Activated CD4-positive, alpha-beta memory T cell treated with anti-CD3 and anti-CD28 coated beads for 36 hours (primary cell): ENCODE results near the gene ZNF143. TPM values are rescaled to one million over a fixed set of nuclear protein-coding genes. Genes with fewer than 3 reads are reported as not detected.
"Not testable (repeated sequence)": the region's sequence is repeated elsewhere in the genome, so short reads cannot be mapped to it uniquely, and the experiment has no call there.

Source experiments
- CTCF ChIA-PET: fragments of 350-600 bp; sonication (Branson Sonifier 250); formaldehyde crosslinking; loops from one replicate; lab custom pipeline; 2021; ENCODE audit warnings: antibody characterized with exemption, inconsistent platforms; lab: Charles Lee
- POLR2A ChIA-PET: fragments of 350-600 bp; sonication (Branson Sonifier 250); formaldehyde crosslinking; loops from one replicate; lab custom pipeline; 2021; ENCODE audit warnings: antibody characterized with exemption; lab: Charles Lee
- DNase-seq: peaks from one replicate; pipeline ENCODE4 v3.0.0-alpha.2; 2020
- H3K27ac Mint-ChIP-seq: one replicate; pipeline ENCODE4 v1.8.0; 2021; ENCODE audit warnings: mixed read lengths
- H3K27me3 Mint-ChIP-seq: one replicate; pipeline ENCODE4 v1.8.0; 2021; ENCODE audit warnings: mixed read lengths
- H3K36me3 Mint-ChIP-seq: one replicate; pipeline ENCODE4 v1.8.0; 2021; ENCODE audit warnings: mixed read lengths
- H3K4me1 Mint-ChIP-seq: one replicate; pipeline ENCODE4 v1.8.0; 2021; ENCODE audit warnings: low read depth, mixed read lengths
- H3K4me3 Mint-ChIP-seq: one replicate; pipeline ENCODE4 v1.8.0; 2021; ENCODE audit warnings: mild to moderate bottlenecking, mixed read lengths
- H3K9me3 Mint-ChIP-seq: one replicate; pipeline ENCODE4 v1.8.0; 2021; ENCODE audit warnings: mixed read lengths
- intact Hi-C: fragments of 100-400 bp; cut with micrococcal nuclease; formaldehyde crosslinking; loops from one replicate; pipeline ENCODE4 v1.15.1; 2023
- total RNA-seq, 2 experiments: library from RNA; stranded (reverse); gene quantifications; one replicate each; pipeline ENCODE4 v1.2.3, GENCODE V29; 2021

Gene ZNF143
- total RNA-seq, 2 experiments from 2014 or later = 45.4 to 48.2 TPM

DNA sequence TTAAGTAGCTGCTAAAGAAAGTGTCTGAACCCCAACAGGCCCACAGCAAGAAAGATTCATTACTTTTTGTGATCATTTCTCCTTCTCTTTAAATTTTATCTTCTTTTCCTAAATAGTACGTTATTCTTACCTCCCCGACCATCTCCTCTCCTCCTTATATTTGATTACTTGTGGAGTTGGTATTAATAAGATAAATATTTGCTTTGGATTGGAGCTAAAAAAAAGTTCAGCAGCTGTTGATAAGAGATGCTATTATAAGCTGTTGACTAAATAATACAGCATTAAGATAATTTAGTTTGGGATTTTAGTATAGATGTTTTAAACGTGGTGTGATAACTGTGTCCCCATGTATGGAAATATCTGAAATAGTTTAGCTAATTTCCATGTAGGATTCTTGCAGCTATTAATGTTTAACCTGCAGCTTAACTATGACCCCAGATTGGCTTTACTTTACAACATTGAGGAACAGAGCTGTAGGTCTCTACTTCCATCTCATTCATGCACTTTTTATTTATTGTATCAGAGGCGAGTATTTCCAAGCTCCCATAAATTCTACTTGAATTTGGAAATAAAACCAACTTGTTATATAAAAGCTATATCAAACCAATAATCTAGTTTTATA lies 37.8 kb downstream of the ZNF143 start:
- Mint-ChIP-seq H3K4me3 (no peak overlapping the region), H3K9me3 (no peaks in the 10 kb centered on the region), H3K27ac (no peak overlapping the region), H3K36me3 (peaks cover 34% of the 10 kb centered on the region), H3K27me3 (no peaks in the 10 kb centered on the region), H3K4me1 (no peaks in the 10 kb centered on the region)
- ChIA-PET POLR2A (no interaction called here), CTCF (interaction anchor here (1.2 to 3.8 kb wide), 4 partner anchors 8 to 483 kb away, joined by 5 to 38 read pairs (median 8); no protein-coding TSS in a partner anchor)
- no peak for DNase-seq
- intact Hi-C loops = no loop called here

DNA sequence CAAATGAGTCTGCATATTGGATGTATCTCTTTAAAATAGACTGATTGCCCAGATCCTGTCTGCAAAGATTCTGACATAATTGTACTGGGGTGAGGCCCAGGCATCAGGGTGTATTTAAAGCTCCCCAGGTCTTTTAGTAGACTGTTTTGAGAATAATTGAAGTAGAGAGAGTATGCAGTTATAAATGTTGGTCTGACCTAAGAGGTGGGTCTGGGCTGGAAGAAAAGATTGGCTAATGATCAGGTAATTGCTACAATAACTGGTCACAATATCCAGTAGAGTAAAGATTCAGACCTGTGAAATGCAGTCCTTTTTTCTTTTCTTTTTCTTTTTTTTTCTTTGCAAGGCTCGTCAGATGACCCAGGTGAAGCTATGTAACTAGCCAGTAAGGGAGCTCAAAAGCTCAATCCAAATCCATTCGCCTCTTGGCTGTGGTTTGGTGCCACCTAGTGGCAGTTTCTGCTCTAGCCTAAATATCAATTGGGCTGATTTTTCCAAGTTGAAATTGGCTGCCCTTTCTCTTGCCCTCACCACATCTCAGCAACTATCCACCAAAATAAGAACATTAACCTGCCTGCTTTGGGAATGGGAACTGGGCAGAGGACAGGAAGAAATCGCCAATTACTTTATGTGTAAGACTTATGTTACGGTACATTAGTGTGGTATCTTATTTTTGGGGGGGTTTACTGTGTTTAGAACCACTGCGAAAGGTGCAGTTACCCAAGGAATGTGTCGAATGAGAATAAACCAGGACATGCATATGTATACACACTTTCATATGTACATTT lies 45.9 kb downstream of the ZNF143 start:
- no peak overlapping the region for H3K4me3 Mint-ChIP-seq
- intact Hi-C loops = loop anchor here (1.0 to 5.0 kb wide), 4 partner anchors 230 to 594 kb away; partner anchors contain the start of gene AKIP1

DNA sequence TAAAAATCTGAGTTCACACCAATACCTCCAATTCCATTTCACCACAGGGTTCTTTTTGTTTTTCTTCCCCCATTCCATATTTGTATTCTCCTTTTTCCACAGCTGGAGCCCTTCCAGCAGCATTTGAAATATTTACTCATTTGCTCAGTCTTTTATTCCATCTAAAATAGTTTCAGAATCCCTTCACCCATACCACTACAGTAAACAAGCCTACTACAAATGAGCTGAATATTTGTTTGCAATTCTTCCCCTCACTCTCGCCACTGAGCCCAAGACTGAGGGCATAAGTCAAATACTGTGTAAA lies 46.4 kb downstream of the ZNF143 start:
- no peak for DNase-seq
- ChIA-PET POLR2A (interaction anchor here (1.2 kb wide), 1 partner anchor 47 kb away, joined by 4 read pairs; the partner anchor contains the start of gene ZNF143), CTCF (interaction anchor here (0.6 to 4.1 kb wide), 38 partner anchors 9 to 871 kb away, joined by 3 to 66 read pairs (median 5); partner anchors contain the start of gene ZNF143)
- peaks cover 11% of the 10 kb centered on the region for H3K4me1 Mint-ChIP-seq
- H3K27me3 Mint-ChIP-seq = no peaks in the 10 kb centered on the region
- no peak overlapping the region for H3K4me3 Mint-ChIP-seq
- intact Hi-C loops = loop anchor here (2.0 to 5.0 kb wide), 2 partner anchors 230 to 595 kb away; partner anchors contain the start of gene AKIP1
- peaks cover 12% of the 10 kb centered on the region for H3K36me3 Mint-ChIP-seq
- H3K27ac Mint-ChIP-seq = no peak overlapping the region
- H3K9me3 Mint-ChIP-seq = no peaks in the 10 kb centered on the region

More for the DNA sequence above, 45.9 kb downstream of the ZNF143 start:
- Mint-ChIP-seq H3K27me3 (no peaks in the 10 kb centered on the region), H3K27ac (no peak overlapping the region), H3K4me1 (peaks cover 11% of the 10 kb centered on the region), H3K9me3 (no peaks in the 10 kb centered on the region), H3K36me3 (peaks cover 12% of the 10 kb centered on the region)
- ChIA-PET CTCF (interaction anchor here (0.6 to 4.1 kb wide), 62 partner anchors 9 to 870 kb away, joined by 3 to 66 read pairs (median 4); partner anchors contain the start of genes NRIP3, TMEM9B and ZNF143), POLR2A (interaction anchor here (1.2 kb wide), 1 partner anchor 46 kb away, joined by 4 read pairs; the partner anchor contains the start of gene ZNF143)
- DNase-seq = peak; percentile 82

DNA sequence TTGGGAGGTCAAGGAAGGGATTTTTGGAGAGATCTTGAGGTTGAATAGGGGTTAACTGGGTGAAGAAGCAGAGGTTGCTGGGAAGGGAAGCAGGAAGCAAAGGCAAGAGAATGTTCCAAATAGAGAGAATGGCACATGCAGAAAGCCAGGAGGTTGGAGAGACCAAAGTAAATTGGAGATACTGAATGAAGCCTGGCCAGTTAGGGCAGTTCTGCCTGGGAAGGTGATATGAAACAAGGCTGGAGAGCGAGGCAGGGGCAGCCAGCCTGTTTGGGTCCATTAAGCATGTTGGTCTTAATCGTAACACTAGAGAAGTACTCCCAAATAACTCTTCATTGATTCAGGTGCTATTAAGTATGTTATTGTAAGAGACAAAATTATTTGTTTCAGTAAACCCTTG lies 48.2 kb downstream of the ZNF143 start:
- no peak overlapping the region for H3K4me3 Mint-ChIP-seq
- H3K27ac Mint-ChIP-seq = no peak overlapping the region
- H3K36me3 Mint-ChIP-seq = peaks cover 22% of the 10 kb centered on the region
- no peaks in the 10 kb centered on the region for H3K9me3 Mint-ChIP-seq
- no peak for DNase-seq
- no peaks in the 10 kb centered on the region for H3K27me3 Mint-ChIP-seq
- intact Hi-C loops = loop anchor here (5.0 kb wide), 1 partner anchor 597 kb away; the partner anchor contains the start of gene AKIP1
- H3K4me1 Mint-ChIP-seq = peaks cover 11% of the 10 kb centered on the region
- POLR2A ChIA-PET = no interaction called here
- CTCF ChIA-PET = interaction anchor here (3.6 kb wide), 1 partner anchor 371 kb away, joined by 25 read pairs; no protein-coding TSS in a partner anchor

DNA sequence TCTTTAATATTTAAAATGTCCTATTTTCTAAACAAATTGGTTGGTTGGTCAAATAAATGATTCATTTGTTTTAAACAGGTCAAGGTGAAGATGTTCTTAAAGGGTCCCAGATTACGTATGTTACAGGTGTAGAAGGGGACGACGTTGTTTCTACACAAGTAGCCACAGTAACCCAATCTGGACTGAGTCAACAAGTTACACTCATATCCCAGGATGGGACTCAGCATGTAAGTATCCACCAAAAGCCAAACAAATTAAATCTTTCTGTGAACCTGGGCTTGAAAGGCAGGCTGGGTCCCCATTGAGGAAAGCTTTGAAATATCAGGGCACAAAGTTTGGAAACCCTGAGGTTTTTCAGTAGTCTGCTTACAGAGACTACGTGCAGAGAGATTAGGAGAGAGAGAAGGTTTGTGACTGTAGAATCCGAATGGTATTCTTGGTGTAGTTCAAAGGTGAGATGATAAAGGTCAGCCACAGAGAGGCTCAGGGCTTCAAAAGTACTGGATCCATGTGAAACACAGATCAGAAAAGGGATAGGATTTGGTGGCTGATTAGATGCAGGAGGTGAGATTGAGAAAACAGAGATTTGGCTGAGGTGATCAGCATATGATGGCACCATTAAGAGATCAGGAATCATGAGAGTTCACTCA lies 51.7 kb downstream of the ZNF143 start:
- peaks cover 40% of the 10 kb centered on the region for H3K36me3 Mint-ChIP-seq
- DNase-seq = no peak
- intact Hi-C loops = no loop called here
- H3K27ac Mint-ChIP-seq = no peak overlapping the region
- H3K4me1 Mint-ChIP-seq = peaks cover 6% of the 10 kb centered on the region
- H3K27me3 Mint-ChIP-seq = no peaks in the 10 kb centered on the region
- ChIA-PET CTCF (no interaction called here), POLR2A (no interaction called here)
- no peaks in the 10 kb centered on the region for H3K9me3 Mint-ChIP-seq
- H3K4me3 Mint-ChIP-seq = no peak overlapping the region

DNA sequence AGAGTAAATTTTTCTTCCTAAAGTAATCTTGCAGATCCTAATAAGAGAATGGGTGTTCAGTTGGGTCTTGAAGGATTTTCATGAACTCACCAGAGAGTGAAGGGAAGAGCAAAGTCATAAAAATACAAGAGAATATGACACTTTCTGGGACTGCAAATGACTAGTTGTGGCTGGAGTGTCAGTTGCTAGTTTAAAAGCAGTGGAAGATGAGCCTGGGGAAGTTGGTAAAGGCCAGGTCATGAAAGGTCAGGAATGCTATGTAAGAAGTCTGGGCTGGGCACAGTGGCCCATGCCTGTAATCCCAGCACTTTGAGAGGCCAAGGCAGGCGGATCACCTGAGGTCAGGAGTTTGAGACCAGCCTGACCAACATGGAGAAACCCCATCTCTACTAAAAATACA lies 53.8 kb downstream of the ZNF143 start:
- DNase-seq, CTCF ChIA-PET, H3K4me1 Mint-ChIP-seq, H3K27me3 Mint-ChIP-seq, H3K27ac Mint-ChIP-seq, POLR2A ChIA-PET, H3K4me3 Mint-ChIP-seq, intact Hi-C loops, H3K9me3 Mint-ChIP-seq: not testable (repeated sequence)
- peaks cover 44% of the 10 kb centered on the region for H3K36me3 Mint-ChIP-seq

DNA sequence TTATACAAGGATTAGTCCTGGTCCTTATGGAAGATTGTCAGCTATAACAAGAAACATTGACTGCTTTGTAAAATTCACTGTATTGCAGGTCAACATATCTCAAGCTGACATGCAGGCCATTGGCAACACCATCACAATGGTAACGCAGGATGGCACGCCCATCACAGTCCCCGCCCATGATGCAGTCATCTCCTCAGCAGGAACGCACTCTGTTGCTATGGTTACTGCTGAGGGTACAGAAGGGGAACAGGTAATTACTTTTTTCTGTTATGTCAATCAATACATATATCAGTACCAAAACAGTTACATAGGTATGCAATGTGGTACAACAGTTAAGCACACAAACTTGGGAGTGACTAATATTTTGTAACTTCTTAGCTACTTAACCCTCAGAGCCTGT lies 55.3 kb downstream of the ZNF143 start:
- intact Hi-C loops = no loop called here
- Mint-ChIP-seq H3K36me3 (peaks cover 39% of the 10 kb centered on the region), H3K9me3 (no peaks in the 10 kb centered on the region), H3K4me3 (no peak overlapping the region), H3K4me1 (no peaks in the 10 kb centered on the region), H3K27me3 (no peaks in the 10 kb centered on the region), H3K27ac (no peak overlapping the region)
- no peak for DNase-seq
- CTCF ChIA-PET = interaction anchor here (1.0 to 2.0 kb wide), 3 partner anchors 9 to 19 kb away, joined by 4 to 15 read pairs (median 4); no protein-coding TSS in a partner anchor
- POLR2A ChIA-PET = no interaction called here

DNA sequence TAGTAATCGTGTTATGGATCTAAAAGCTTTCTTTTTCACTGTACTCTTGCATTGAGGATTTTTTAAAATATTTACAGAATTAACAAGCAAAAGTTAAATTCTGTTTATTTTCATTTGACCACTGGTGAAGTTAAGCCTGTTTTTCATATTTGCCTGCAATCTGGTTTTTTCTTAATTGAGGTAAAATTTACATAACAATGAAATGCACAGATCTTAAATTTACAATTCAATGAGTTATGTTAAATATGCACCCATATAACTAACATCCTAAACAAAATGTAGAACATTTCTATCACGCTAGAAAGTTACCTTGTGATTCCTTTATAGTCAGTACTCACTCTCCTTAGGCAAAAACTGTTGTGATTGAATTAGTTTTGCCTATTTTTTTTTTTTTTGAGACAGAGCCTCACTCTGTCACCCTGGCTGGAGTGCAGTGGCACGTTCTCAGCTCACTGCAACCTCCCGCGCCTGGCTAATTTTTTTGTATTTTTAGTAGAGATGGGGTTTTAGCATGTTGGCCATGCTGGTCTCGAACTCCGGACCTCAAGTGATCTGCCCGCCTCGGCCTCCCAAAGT lies 58.1 kb downstream of the ZNF143 start:
- ChIA-PET POLR2A (interaction anchor here (0.6 kb wide), 1 partner anchor 135 kb away, joined by 5 read pairs; no protein-coding TSS in a partner anchor), CTCF (interaction anchor here (1.0 to 1.4 kb wide), 3 partner anchors 12 to 230 kb away, joined by 3 to 6 read pairs (median 4); no protein-coding TSS in a partner anchor)
- no peak overlapping the region for H3K4me3 Mint-ChIP-seq
- H3K9me3 Mint-ChIP-seq = no peaks in the 10 kb centered on the region
- no peak overlapping the region for H3K27ac Mint-ChIP-seq
- intact Hi-C loops = no loop called here
- no peaks in the 10 kb centered on the region for H3K27me3 Mint-ChIP-seq
- DNase-seq = no peak
- H3K36me3 Mint-ChIP-seq = peaks cover 32% of the 10 kb centered on the region
- H3K4me1 Mint-ChIP-seq = no peaks in the 10 kb centered on the region

DNA sequence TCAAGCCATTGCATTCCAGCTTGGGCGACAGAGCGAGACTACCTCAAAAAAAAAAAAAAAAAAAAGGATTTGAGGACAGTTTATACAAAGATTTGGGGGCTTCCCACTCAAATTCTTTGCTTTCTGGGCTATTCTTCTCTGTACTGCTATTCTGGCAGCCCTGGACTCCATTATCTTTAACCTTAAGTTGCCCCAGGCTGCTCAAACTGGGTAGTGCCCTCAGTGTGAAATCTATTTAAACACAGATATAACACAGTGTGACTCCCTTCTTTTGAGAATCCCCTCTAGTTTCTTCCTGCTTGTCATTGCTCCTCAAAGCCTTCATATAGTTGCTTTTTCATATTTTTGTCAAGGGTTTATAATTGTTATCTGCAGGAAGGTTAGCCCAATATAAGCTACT lies 63.2 kb downstream of the ZNF143 start:
- no peaks in the 10 kb centered on the region for H3K27me3 Mint-ChIP-seq
- intact Hi-C loops = no loop called here
- H3K4me3 Mint-ChIP-seq = no peak overlapping the region
- no peaks in the 10 kb centered on the region for H3K4me1 Mint-ChIP-seq
- H3K27ac Mint-ChIP-seq = no peak overlapping the region
- H3K9me3 Mint-ChIP-seq = no peaks in the 10 kb centered on the region
- H3K36me3 Mint-ChIP-seq = peaks cover 19% of the 10 kb centered on the region
- POLR2A ChIA-PET = no interaction called here
- CTCF ChIA-PET = interaction anchor here (2.3 kb wide), 1 partner anchor 18 kb away, joined by 8 read pairs; no protein-coding TSS in a partner anchor
- DNase-seq = no peak

DNA sequence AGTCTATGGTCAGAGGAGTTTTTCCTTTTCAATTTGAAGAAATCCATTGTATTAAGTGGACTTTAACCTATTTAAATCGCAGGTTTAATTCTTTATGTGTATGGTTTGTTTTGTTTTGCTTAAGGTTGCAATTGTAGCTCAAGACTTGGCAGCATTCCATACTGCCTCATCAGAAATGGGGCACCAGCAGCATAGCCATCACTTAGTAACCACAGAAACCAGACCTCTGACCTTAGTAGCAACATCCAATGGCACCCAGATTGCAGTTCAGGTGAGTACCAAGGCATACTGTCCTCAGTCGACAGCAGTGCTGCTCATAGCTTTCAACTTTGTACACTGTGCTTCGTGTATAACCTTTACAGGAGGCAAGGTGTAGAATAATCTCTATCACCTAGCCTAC lies 64.3 kb downstream of the ZNF143 start:
- no peaks in the 10 kb centered on the region for H3K9me3 Mint-ChIP-seq
- H3K27ac Mint-ChIP-seq = no peak overlapping the region
- peaks cover 14% of the 10 kb centered on the region for H3K36me3 Mint-ChIP-seq
- intact Hi-C loops = no loop called here
- CTCF ChIA-PET = interaction anchor here (1.0 to 2.3 kb wide), 3 partner anchors 10 to 51 kb away, joined by 3 to 11 read pairs (median 8); no protein-coding TSS in a partner anchor
- H3K4me3 Mint-ChIP-seq = no peak overlapping the region
- POLR2A ChIA-PET = no interaction called here
- no peak for DNase-seq
- H3K27me3 Mint-ChIP-seq = no peaks in the 10 kb centered on the region
- no peaks in the 10 kb centered on the region for H3K4me1 Mint-ChIP-seq

DNA sequence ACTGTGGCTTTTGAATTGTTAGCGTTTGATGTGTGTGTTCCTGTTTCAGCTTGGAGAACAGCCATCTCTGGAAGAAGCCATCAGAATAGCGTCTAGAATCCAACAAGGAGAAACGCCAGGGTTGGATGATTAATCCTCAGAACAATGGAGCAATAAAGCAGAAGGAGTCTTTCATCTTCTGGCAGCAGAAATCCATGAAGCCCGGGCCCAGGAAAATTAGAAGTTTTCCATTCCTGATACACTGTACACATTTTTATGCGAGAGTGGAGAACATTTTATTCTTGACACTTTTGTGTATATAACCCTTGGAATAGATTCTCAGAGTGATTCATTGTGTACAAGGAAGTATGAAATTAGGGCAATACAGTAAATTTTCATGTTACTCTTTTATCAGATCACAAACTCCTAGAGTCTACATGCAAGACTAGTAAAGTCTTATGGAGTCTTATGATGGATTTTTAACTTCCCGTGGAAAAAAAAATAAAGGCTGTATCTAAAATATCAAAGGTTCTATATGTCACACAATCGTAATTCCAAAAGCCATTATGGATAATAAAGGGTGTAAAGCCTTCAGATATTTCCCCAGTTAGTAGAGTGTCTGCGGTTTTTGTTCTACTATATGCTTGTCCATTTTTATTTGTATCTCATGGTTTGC lies 66.8 kb downstream of the ZNF143 start:
- no peaks in the 10 kb centered on the region for H3K4me1 Mint-ChIP-seq
- peaks cover 14% of the 10 kb centered on the region for H3K36me3 Mint-ChIP-seq
- no peak overlapping the region for H3K27ac Mint-ChIP-seq
- no peaks in the 10 kb centered on the region for H3K9me3 Mint-ChIP-seq
- no peak overlapping the region for H3K4me3 Mint-ChIP-seq
- DNase-seq = no peak
- intact Hi-C loops = no loop called here
- H3K27me3 Mint-ChIP-seq = no peaks in the 10 kb centered on the region
- ChIA-PET CTCF (interaction anchor here (0.6 to 1.3 kb wide), 3 partner anchors 20 to 85 kb away, joined by 3 to 4 read pairs (median 4); no protein-coding TSS in a partner anchor), POLR2A (no interaction called here)
